ENCODE measurements around the gene NFIA. TPM values are rescaled to one million over a fixed set of nuclear protein-coding genes. Genes with fewer than 3 reads are reported as not detected.

The NFIA gene
- total RNA-seq, 3 donors from 2014 or later: 54.9 to 87.5 (median 79.6) TPM

DNA sequence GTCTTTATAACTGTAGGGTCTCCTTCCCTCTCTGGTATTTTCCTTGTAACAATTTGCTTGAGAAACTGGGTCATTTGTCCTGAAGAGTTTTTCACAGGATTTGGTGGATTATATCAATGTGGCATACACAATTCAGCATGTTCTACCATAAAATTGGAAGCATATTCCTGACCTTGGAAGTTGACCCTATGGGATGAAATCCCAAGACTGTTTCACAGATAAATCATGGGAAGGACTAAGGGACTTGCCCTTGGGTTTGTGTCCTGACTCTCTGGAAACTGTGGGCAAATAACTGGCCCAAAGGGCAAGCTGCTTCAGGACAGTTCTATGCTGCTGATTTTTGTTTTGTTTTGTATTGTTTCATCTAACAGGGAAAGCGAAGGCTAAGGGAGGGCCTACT lies 387.0 kb downstream of the NFIA start:
- TF ChIP-seq POLR2AphosphoS5 (IDR thresholded peaks at IDR 0.05) (peak in 1 of 3 donors; percentile 54), POLR2A (IDR thresholded peaks at IDR 0.05) (no peak)
- Histone ChIP-seq H3K4me1 (no peaks in the 10 kb centered on the region), H3K9me3 (no peaks in the 10 kb centered on the region), H3K27me3 (no peaks in the 10 kb centered on the region), H3K4me3 (no peak overlapping the region), H3K36me3 (no peaks in the 10 kb centered on the region), H3K27ac (no peak overlapping the region)
- intact Hi-C loops (cut with DNase I; ENCODE audit: low total_unique reads): no loop called here
- no peak for DNase-seq (ENCODE audit: low spot score in 2 of 2)

DNA sequence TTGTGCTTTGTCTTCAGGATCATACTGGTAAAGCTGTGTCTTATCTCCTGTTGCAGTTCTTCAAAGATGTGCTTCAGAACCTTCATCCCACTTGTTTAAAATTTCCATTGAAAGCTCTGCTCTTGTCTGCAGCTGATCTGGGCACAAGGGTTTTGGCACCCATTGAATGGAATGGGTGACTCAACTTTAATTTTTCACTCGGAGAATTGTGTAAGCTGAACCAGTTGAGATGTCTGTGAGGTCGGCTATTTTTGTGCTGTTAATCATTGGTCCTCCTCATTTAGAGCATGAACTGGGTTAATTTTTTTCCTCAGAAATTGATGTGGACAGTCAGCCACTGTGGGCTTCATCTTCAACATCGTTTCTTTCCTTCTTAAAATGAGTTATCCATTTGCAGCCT lies 390.5 kb downstream of the NFIA start:
- H3K27me3 ChIP-seq: no peaks in the 10 kb centered on the region
- intact Hi-C loops (cut with DNase I; ENCODE audit: low total_unique reads): no loop called here

DNA sequence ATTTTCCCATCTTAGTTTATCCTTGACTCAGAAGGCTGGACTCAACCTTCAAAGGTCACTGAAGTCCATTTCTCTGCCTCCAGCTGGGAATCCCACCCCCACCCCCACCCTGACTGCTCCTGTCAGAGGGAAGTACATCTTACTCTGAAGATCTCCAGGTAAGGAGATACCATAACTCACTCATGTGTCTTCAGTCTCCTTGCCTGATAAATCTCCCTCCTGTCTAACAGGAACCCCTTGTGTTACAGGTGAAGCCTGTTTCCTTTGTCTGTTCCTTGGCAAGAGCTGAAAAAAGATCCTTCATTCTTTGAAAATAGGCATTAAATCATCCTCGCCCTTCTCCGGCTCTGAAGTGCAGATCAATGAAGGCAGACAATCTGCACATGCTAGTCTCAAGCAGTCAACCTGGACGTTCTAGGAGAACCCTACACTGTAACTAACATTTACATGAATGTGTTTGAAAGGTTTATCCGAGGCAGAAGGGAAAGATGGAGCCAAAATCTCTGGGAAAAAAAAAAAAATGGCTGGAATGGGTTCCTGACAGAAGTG lies 392.0 kb downstream of the NFIA start:
- Histone ChIP-seq H3K27ac (no peak overlapping the region), H3K9me3 (no peaks in the 10 kb centered on the region), H3K4me1 (no peaks in the 10 kb centered on the region), H3K4me3 (no peak overlapping the region), H3K36me3 (no peaks in the 10 kb centered on the region), H3K27me3 (no peaks in the 10 kb centered on the region)
- intact Hi-C loops (cut with DNase I; ENCODE audit: low total_unique reads): no loop called here
- no peak for DNase-seq (ENCODE audit: low spot score in 2 of 2)
- TF ChIP-seq, protein P1, sequence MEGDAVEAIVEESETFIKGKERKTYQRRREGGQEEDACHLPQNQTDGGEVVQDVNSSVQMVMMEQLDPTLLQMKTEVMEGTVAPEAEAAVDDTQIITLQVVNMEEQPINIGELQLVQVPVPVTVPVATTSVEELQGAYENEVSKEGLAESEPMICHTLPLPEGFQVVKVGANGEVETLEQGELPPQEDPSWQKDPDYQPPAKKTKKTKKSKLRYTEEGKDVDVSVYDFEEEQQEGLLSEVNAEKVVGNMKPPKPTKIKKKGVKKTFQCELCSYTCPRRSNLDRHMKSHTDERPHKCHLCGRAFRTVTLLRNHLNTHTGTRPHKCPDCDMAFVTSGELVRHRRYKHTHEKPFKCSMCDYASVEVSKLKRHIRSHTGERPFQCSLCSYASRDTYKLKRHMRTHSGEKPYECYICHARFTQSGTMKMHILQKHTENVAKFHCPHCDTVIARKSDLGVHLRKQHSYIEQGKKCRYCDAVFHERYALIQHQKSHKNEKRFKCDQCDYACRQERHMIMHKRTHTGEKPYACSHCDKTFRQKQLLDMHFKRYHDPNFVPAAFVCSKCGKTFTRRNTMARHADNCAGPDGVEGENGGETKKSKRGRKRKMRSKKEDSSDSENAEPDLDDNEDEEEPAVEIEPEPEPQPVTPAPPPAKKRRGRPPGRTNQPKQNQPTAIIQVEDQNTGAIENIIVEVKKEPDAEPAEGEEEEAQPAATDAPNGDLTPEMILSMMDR (IDR thresholded peaks at IDR 0.05): no peak
- TF ChIP-seq POLR2AphosphoS5 (IDR thresholded peaks at IDR 0.05): no peak
- no peak for TF ChIP-seq POLR2A (IDR thresholded peaks at IDR 0.05)

More for the DNA sequence above, 390.5 kb downstream of the NFIA start:
- TF ChIP-seq, protein P1 (IDR thresholded peaks at IDR 0.05): no peak
- TF ChIP-seq POLR2AphosphoS5 (IDR thresholded peaks at IDR 0.05) (no peak), POLR2A (IDR thresholded peaks at IDR 0.05) (no peak)
- Histone ChIP-seq H3K36me3 (no peaks in the 10 kb centered on the region), H3K27ac (no peak overlapping the region), H3K4me1 (no peaks in the 10 kb centered on the region), H3K9me3 (no peaks in the 10 kb centered on the region), H3K4me3 (no peak overlapping the region)
- no peak for DNase-seq (ENCODE audit: low spot score in 2 of 2)

DNA sequence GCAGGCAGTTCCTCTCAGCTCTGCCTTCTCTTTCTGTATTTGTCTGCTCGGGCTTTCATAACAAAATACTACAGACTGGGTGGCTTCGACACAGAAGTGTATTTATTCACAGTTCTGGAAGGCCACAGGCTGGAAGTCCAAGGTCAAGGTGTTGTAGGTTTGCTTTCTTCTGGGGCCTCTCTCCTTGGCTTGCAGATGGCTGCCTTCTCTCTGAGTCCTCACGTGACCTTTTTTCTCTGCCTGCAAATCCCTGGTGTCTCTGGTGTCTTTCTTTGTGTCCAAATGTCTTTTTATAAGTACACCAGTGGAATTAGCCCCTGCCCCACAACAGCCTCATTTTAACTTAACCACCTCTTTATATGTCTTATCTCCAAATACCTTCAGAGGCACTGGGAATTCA lies 392.6 kb downstream of the NFIA start:
- no peak for TF ChIP-seq POLR2AphosphoS5 (IDR thresholded peaks at IDR 0.05)
- no peak for TF ChIP-seq POLR2A (IDR thresholded peaks at IDR 0.05)
- TF ChIP-seq, protein P1 (IDR thresholded peaks at IDR 0.05): no peak
- Histone ChIP-seq H3K27me3 (no peaks in the 10 kb centered on the region), H3K9me3 (no peaks in the 10 kb centered on the region), H3K4me1 (no peaks in the 10 kb centered on the region), H3K36me3 (no peaks in the 10 kb centered on the region), H3K4me3 (no peak overlapping the region), H3K27ac (no peak overlapping the region)
- DNase-seq (ENCODE audit: low spot score in 2 of 2): no peak
- intact Hi-C loops (cut with DNase I; ENCODE audit: low total_unique reads): no loop called here

DNA sequence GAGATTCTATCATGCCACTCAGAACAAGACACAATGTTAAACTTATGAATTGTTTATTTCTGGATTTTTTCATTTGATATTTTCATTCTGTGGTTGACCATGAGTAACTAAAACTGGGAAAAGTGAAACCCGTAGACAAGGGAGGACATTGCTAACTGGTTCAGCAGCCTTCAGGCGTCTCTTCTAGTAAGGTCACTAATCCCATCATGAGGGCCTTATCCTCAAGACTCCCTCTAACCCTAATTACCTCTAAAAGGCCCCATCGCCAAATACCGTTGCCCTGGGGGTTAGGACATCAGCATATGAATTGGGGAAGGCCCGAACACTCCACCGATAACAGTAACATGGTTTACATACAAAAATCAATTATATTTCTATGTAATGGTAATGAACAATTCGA lies 394.9 kb downstream of the NFIA start:
- no peak overlapping the region for H3K27ac ChIP-seq
- no peaks in the 10 kb centered on the region for H3K9me3 ChIP-seq
- TF ChIP-seq, protein P1 (IDR thresholded peaks at IDR 0.05): no peak
- no peak for TF ChIP-seq POLR2AphosphoS5 (IDR thresholded peaks at IDR 0.05)
- intact Hi-C loops (cut with DNase I; ENCODE audit: low total_unique reads): no loop called here
- H3K4me1 ChIP-seq: no peaks in the 10 kb centered on the region
- DNase-seq (ENCODE audit: low spot score in 2 of 2): no peak
- no peak overlapping the region for H3K4me3 ChIP-seq
- H3K36me3 ChIP-seq: no peaks in the 10 kb centered on the region
- no peaks in the 10 kb centered on the region for H3K27me3 ChIP-seq
